GM23248 (cell line): Measurements from ENCODE around the gene GFRA1. TPM values are rescaled to one million over a fixed set of nuclear protein-coding genes. Genes with fewer than 3 reads are reported as not detected.
A peak's percentile ranks its signal among the peaks of the same experiment; 100 is the strongest.

Source experiments
- DNase-seq: peaks from one replicate; pipeline ENCODE4 v3.0.0-alpha.2; 2015
- H2AFZ ChIP-seq: fragments of 200-600 bp; sonication (generic); 2 replicates; pipeline ENCODE4 v1.6.1; 2016; ENCODE audit warnings: antibody characterized with exemption
- H3F3A ChIP-seq: fragments of 200-600 bp; sonication (generic); 2 replicates; pipeline ENCODE4 v1.6.1; 2016; ENCODE audit warnings: mild to moderate bottlenecking, antibody characterized with exemption, mixed run types; ENCODE audit not compliant: insufficient read depth
- H3K27ac ChIP-seq: fragments of 200-600 bp; sonication (generic); 2 replicates; pipeline ENCODE4 v1.5.1; 2016; ENCODE audit warnings: mild to moderate bottlenecking
- H3K27me3 ChIP-seq: fragments of 200-600 bp; sonication (generic); replicated peaks from 2 replicates; pipeline ENCODE4 v1.6.1; 2016; ENCODE audit warnings: mild to moderate bottlenecking; ENCODE audit not compliant: insufficient read depth
- H3K36me3 ChIP-seq: fragments of 200-600 bp; sonication (generic); 2 replicates; pipeline ENCODE4 v1.6.1; 2016; ENCODE audit warnings: low read depth, mild to moderate bottlenecking
- H3K4me1 ChIP-seq: fragments of 200-600 bp; sonication (generic); 2 replicates; pipeline ENCODE4 v1.6.1; 2016; ENCODE audit warnings: mild to moderate bottlenecking; ENCODE audit not compliant: insufficient read depth
- H3K4me2 ChIP-seq: fragments of 200-600 bp; sonication (generic); one replicate; pipeline ENCODE4 v1.6.1; 2016; ENCODE audit warnings: mild to moderate bottlenecking; ENCODE audit not compliant: unreplicated experiment
- H3K4me3 ChIP-seq: fragments of 200-600 bp; sonication (generic); 2 replicates; pipeline ENCODE4 v1.5.1; 2016; ENCODE audit warnings: mild to moderate bottlenecking
- H3K79me2 ChIP-seq: fragments of 200-600 bp; sonication (generic); 2 replicates; pipeline ENCODE4 v1.6.1; 2016; ENCODE audit warnings: mild to moderate bottlenecking; ENCODE audit not compliant: insufficient read depth
- H3K9ac ChIP-seq: fragments of 200-600 bp; sonication (generic); 2 replicates; pipeline ENCODE4 v1.6.1; 2016; ENCODE audit warnings: mild to moderate bottlenecking
- H3K9me2 ChIP-seq: fragments of 200-600 bp; sonication (generic); 2 replicates; pipeline ENCODE4 v1.6.1; 2016; ENCODE audit warnings: mixed run types, mild to moderate bottlenecking, moderate library complexity; ENCODE audit not compliant: insufficient read depth
- H3K9me3 ChIP-seq: fragments of 200-600 bp; sonication (generic); one replicate; pipeline ENCODE4 v1.6.1; 2017; ENCODE audit warnings: low read depth
- H4K20me1 ChIP-seq: fragments of 200-600 bp; sonication (generic); 2 replicates; pipeline ENCODE4 v1.6.0; 2016; ENCODE audit not compliant: insufficient read depth
- EZH2 ChIP-seq: fragments of 200-600 bp; sonication (generic); IDR thresholded peaks from 2 replicates; pipeline ENCODE4 v1.6.1; 2018; ENCODE audit warnings: antibody characterized with exemption, mild to moderate bottlenecking; ENCODE audit not compliant: insufficient read depth, poor library complexity, severe bottlenecking
- EZH2phosphoT487 ChIP-seq: fragments of 200-600 bp; sonication (generic); IDR thresholded peaks from 2 replicates; pipeline ENCODE4 v1.6.1; 2018; ENCODE audit warnings: antibody characterized with exemption, moderate library complexity, mild to moderate bottlenecking, low read depth; ENCODE audit not compliant: insufficient read depth
- WGBS, 2 experiments: methylation state at CpG; one replicate each; pipeline ENCODE4 v1.1.6; 2015 to 2017; ENCODE audit warnings: low lambda C conversion rate in 2 of 2, low coverage in 1 of 2; ENCODE audit errors: missing lambda C conversion rate in 2 of 2; 5-methylcytosine and 5-hydroxymethylcytosine counted together
- in situ Hi-C: fragments of 300-500 bp; cut with MboI; formaldehyde crosslinking; loops from 2 replicates; pipeline ENCODE4 v1.15.0; 2020
- polyA plus RNA-seq: library from polyadenylated mRNA; unstranded; fragments of >200 nt; fragmentation: Nextera tagmentation; extraction: Ambion mirVana; gene quantifications from 2 replicates; pipeline ENCODE4 v1.2.1, GENCODE V29; 2016
- total RNA-seq: library from RNA; depleted of rRNA; stranded (reverse); fragments of >200 nt; shearing (Covaris generic); gene quantifications from 2 replicates; pipeline ENCODE4 v1.2.3, GENCODE V29; 2014

Gene GFRA1
- total and polyA plus RNA-seq, 2 experiments from 2014 or later: 5.0 to 5.2 TPM

DNA sequence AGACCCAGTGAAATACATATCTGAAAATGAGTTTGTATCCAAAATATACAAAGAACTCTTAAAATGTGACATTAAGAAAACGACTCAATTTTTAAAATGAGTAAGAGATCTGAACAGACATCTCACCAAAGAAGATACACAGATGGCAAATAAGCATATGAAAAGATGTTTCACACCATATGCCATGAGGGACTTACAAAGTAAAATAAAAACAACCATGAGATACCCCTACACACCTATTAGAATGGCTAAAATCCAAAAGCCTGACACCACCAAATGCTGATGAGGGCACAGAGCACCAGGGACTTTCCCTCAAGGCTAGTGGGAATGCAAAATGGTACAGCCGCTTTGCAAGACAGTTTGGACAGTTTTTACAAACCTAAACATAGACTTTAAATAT is 27.9 kb downstream of the GFRA1 start:
- Histone ChIP-seq H3K4me3 (no peak overlapping the region), H3K27ac (no peak overlapping the region), H3K4me1 (no peaks in the 10 kb centered on the region), H3K36me3 (no peaks in the 10 kb centered on the region), H3K79me2 (no peaks in the 10 kb centered on the region), H3K9me3 (no peaks in the 10 kb centered on the region), H3K9ac (no peak overlapping the region), H3K27me3 (peaks cover 24% of the 10 kb centered on the region), H3F3A (no peaks in the 10 kb centered on the region), H3K9me2 (no peaks in the 10 kb centered on the region), H3K4me2 (no peak overlapping the region), H2AFZ (no peak overlapping the region), H4K20me1 (no peaks in the 10 kb centered on the region)
- no peak for DNase-seq
- WGBS, 2 experiments: 44 to 47% methylated on average over 2 of the region's 2 CpGs
- no peak for TF ChIP-seq EZH2
- no peak for TF ChIP-seq EZH2phosphoT487
- in situ Hi-C loops: no loop called here

- in situ Hi-C loops: no loop called here
- Histone ChIP-seq H3K9me3 (no peaks in the 10 kb centered on the region), H3K4me1 (no peaks in the 10 kb centered on the region), H3K27ac (no peak overlapping the region), H3K9me2 (no peaks in the 10 kb centered on the region), H4K20me1 (no peaks in the 10 kb centered on the region), H3K9ac (no peak overlapping the region), H2AFZ (no peak overlapping the region), H3K4me2 (no peak overlapping the region), H3K4me3 (no peak overlapping the region), H3K79me2 (no peaks in the 10 kb centered on the region), H3K27me3 (peaks cover 28% of the 10 kb centered on the region), H3K36me3 (no peaks in the 10 kb centered on the region), H3F3A (no peaks in the 10 kb centered on the region)
- DNase-seq: peak; percentile 6
- 8% methylated on average over 6 of the region's 6 CpGs for WGBS, 2 experiments
- TF ChIP-seq EZH2: no peak
- TF ChIP-seq EZH2phosphoT487: no peak
Observed at GRCh38 chr10:116241642-116242410, 31.2 kb downstream of the GFRA1 start.

- no peaks in the 10 kb centered on the region for H3F3A ChIP-seq
- no peak overlapping the region for H3K4me3 ChIP-seq
- H2AFZ ChIP-seq: no peak overlapping the region
- H3K27ac ChIP-seq: no peak overlapping the region
- H3K79me2 ChIP-seq: no peaks in the 10 kb centered on the region
- no peaks in the 10 kb centered on the region for H3K9me3 ChIP-seq
- H3K4me1 ChIP-seq: no peaks in the 10 kb centered on the region
- 11 to 15% methylated on average over 8 of the region's 8 CpGs for WGBS, 2 experiments
- no peaks in the 10 kb centered on the region for H3K9me2 ChIP-seq
- no peak overlapping the region for H3K9ac ChIP-seq
- H4K20me1 ChIP-seq: no peaks in the 10 kb centered on the region
- DNase-seq: no peak
- peaks cover 29% of the 10 kb centered on the region for H3K27me3 ChIP-seq
- H3K36me3 ChIP-seq: no peaks in the 10 kb centered on the region
- no peak overlapping the region for H3K4me2 ChIP-seq
- no peak for TF ChIP-seq EZH2phosphoT487
- in situ Hi-C loops: no loop called here
Observed at GRCh38 chr10:116241085-116241484, 31.9 kb downstream of the GFRA1 start.

DNA sequence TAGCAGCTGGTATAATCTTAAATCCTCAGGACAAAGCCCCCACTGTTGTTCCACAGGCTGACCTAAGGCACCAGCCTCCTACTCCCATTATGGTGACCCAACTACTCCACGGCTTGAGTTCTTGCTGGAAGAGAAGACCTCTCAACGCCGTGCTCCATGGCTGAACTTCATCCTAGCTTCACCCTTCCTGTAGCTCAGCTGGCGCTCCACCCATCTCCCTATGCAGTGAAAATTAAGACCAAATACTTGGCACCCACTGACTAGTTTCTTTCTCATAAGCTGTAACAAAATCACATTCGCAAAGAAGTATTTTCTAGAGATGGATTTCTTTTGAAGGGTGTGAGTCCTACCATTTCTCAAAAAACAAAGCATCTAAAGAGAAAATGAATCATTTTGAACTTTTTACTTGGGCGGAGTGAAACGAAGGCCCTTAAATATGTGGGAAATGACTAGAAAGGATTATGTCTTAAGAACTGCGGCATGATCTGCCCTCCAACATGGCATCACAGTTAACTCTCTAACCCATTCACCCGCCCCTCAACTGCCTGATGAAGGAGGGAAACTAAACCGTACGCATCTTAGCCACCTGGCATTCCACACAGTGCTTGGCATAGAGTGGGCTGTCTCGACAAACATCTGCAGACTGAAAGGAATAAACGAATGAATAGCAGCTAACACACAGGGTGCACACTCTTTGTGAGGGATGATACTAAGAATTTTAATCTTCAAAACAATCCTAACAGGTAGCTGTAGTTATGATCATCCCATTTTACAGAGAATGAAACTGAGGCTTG is 32.7 kb downstream of the GFRA1 start:
- WGBS, 2 experiments: 4 to 7% methylated on average over 13 of the region's 13 CpGs
- TF ChIP-seq EZH2phosphoT487 (no peak), EZH2 (no peak)
- in situ Hi-C loops: no loop called here
- no peaks in the 10 kb centered on the region for H3K36me3 ChIP-seq
- peak; percentile 6 for DNase-seq
- H3K4me2 ChIP-seq: no peak overlapping the region
- H3K9me2 ChIP-seq: no peaks in the 10 kb centered on the region
- peaks cover 29% of the 10 kb centered on the region for H3K27me3 ChIP-seq
- H3K4me3 ChIP-seq: no peak overlapping the region
- H4K20me1 ChIP-seq: no peaks in the 10 kb centered on the region
- H3K4me1 ChIP-seq: no peaks in the 10 kb centered on the region
- H3K79me2 ChIP-seq: no peaks in the 10 kb centered on the region
- no peak overlapping the region for H2AFZ ChIP-seq
- no peaks in the 10 kb centered on the region for H3K9me3 ChIP-seq
- no peak overlapping the region for H3K27ac ChIP-seq
- H3K9ac ChIP-seq: no peak overlapping the region
- H3F3A ChIP-seq: no peaks in the 10 kb centered on the region
